MCF 10A (cell line): ENCODE measurements around the gene NUTF2. TPM values are rescaled to one million over a fixed set of nuclear protein-coding genes. Genes with fewer than 3 reads are reported as not detected.

ENCODE experiments used
- BruUV-seq: library from RNA; stranded (reverse); fragments of 400-500 nt; replicated peaks from 2 replicates; lab custom pipeline; 2021; lab: Mats Ljungman, UMichigan
- CTCF ChIA-PET: fragments of 300-600 bp; sonication (Branson Sonifier 250); formaldehyde crosslinking; extraction: SDS; loops from one replicate; lab custom pipeline; 2021; ENCODE audit warnings: antibody characterized with exemption, inconsistent platforms; lab: Yijun Ruan, JAX
- POLR2A ChIA-PET: fragments of 300-600, 350-650 bp; sonication (Branson Sonifier 250); formaldehyde crosslinking; extraction: SDS; loops from one replicate; lab custom pipeline; 2020; ENCODE audit warnings: antibody characterized with exemption, inconsistent platforms; lab: Yijun Ruan, JAX
- DNase-seq: peaks from one replicate; pipeline ENCODE4 v3.0.0-alpha.2; 2018; ENCODE audit not compliant: unreplicated experiment
- H3K27ac Mint-ChIP-seq: one replicate; pipeline ENCODE4 v1.8.0; 2022; ENCODE audit warnings: mild to moderate bottlenecking, low read depth, mixed read lengths; ENCODE audit not compliant: unreplicated experiment
- H3K27me3 Mint-ChIP-seq: one replicate; pipeline ENCODE4 v1.8.0; 2022; ENCODE audit warnings: mixed read lengths; ENCODE audit not compliant: insufficient read depth, unreplicated experiment
- H3K36me3 Mint-ChIP-seq: one replicate; pipeline ENCODE4 v1.8.0; 2022; ENCODE audit warnings: mild to moderate bottlenecking, moderate library complexity, mixed read lengths; ENCODE audit not compliant: insufficient read depth, unreplicated experiment
- H3K4me1 Mint-ChIP-seq: one replicate; pipeline ENCODE4 v1.8.0; 2022; ENCODE audit warnings: mixed read lengths; ENCODE audit not compliant: insufficient read depth, unreplicated experiment
- H3K4me3 Mint-ChIP-seq: one replicate; pipeline ENCODE4 v1.8.0; 2022; ENCODE audit warnings: mild to moderate bottlenecking, moderate library complexity, mixed read lengths; ENCODE audit not compliant: unreplicated experiment
- H3K9me3 Mint-ChIP-seq: one replicate; pipeline ENCODE4 v1.8.0; 2022; ENCODE audit warnings: mixed read lengths; ENCODE audit not compliant: unreplicated experiment
- intact Hi-C: fragments of 100-400 bp; cut with micrococcal nuclease; formaldehyde crosslinking; loops from 2 replicates; pipeline ENCODE4 v1.14.1; 2022
- total RNA-seq: library from RNA; stranded (reverse); gene quantifications from 2 replicates; pipeline ENCODE4 v1.2.3, GENCODE V29; 2022
- TF ChIP-seq, protein P1 (sequence below): fragments of 200-600 bp; IDR thresholded peaks from one replicate; pipeline ENCODE4 v1.8.0; 2022; ENCODE audit warnings: antibody characterized with exemption, mild to moderate bottlenecking; ENCODE audit not compliant: unreplicated experiment

NUTF2 gene
- total RNA-seq, 1 experiment from 2014 or later: 133 TPM

DNA sequence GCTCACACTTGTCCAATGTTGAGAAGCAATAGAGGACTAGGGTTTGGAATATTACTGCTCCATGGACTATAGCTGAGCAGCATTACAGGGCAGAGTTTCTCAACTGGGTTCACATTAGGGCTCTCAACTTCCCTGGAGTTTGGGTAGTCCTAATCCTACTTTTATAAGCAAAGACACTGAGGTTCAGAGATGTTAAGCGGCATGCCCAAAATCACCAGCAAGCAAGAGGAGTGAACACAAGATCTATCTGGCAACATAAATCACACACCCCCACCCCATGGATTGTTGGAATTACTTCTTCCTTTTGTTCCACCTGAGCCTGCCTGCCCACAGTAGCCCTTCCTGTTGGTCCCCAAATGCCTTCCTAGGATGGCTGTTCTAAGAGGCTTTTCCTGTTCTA lies 34.8 kb upstream of the NUTF2 start:
- H3K9me3 Mint-ChIP-seq: no peaks in the 10 kb centered on the region
- no peaks in the 10 kb centered on the region for H3K36me3 Mint-ChIP-seq
- POLR2A ChIA-PET: interaction anchor here (0.7 kb wide), 1 partner anchor 247 kb away, joined by 3 read pairs; no protein-coding TSS in a partner anchor
- no peak overlapping the region for H3K27ac Mint-ChIP-seq
- CTCF ChIA-PET: no interaction called here
- no peak overlapping the region for H3K4me3 Mint-ChIP-seq
- no peak for DNase-seq
- TF ChIP-seq, protein P1, sequence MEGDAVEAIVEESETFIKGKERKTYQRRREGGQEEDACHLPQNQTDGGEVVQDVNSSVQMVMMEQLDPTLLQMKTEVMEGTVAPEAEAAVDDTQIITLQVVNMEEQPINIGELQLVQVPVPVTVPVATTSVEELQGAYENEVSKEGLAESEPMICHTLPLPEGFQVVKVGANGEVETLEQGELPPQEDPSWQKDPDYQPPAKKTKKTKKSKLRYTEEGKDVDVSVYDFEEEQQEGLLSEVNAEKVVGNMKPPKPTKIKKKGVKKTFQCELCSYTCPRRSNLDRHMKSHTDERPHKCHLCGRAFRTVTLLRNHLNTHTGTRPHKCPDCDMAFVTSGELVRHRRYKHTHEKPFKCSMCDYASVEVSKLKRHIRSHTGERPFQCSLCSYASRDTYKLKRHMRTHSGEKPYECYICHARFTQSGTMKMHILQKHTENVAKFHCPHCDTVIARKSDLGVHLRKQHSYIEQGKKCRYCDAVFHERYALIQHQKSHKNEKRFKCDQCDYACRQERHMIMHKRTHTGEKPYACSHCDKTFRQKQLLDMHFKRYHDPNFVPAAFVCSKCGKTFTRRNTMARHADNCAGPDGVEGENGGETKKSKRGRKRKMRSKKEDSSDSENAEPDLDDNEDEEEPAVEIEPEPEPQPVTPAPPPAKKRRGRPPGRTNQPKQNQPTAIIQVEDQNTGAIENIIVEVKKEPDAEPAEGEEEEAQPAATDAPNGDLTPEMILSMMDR: no peak
- intact Hi-C loops: no loop called here
- no TSS peak for BruUV-seq
- no peaks in the 10 kb centered on the region for H3K27me3 Mint-ChIP-seq
- H3K4me1 Mint-ChIP-seq: no peaks in the 10 kb centered on the region

DNA sequence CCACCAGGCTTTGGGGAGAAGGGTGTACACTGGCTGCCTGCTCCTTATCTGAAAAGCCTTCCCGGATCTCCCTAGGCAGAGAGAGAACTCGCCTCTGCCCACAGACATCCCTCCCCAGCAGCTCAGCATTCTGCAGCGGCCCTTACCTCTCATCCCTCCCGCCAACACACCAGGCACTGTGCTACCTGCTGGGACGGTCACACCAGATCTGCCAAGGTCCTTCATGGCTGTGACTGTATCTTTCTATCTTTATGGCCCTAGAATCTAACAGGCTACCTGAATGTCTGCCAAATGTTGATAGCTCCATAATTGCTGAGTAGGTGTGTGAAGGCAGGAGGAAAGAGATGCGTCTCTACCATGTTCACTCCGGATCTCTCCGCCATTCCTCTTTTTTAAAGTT lies 32.2 kb upstream of the NUTF2 start:
- intact Hi-C loops: no loop called here
- Mint-ChIP-seq H3K4me3 (no peak overlapping the region), H3K9me3 (no peaks in the 10 kb centered on the region), H3K27ac (no peak overlapping the region), H3K36me3 (no peaks in the 10 kb centered on the region), H3K4me1 (no peaks in the 10 kb centered on the region), H3K27me3 (no peaks in the 10 kb centered on the region)
- ChIA-PET POLR2A (no interaction called here), CTCF (interaction anchor here (0.6 to 3.9 kb wide), 8 partner anchors 34 to 259 kb away, joined by 3 to 54 read pairs (median 4); no protein-coding TSS in a partner anchor)
- BruUV-seq: no TSS peak
- TF ChIP-seq, protein P1: no peak
- DNase-seq: no peak

DNA sequence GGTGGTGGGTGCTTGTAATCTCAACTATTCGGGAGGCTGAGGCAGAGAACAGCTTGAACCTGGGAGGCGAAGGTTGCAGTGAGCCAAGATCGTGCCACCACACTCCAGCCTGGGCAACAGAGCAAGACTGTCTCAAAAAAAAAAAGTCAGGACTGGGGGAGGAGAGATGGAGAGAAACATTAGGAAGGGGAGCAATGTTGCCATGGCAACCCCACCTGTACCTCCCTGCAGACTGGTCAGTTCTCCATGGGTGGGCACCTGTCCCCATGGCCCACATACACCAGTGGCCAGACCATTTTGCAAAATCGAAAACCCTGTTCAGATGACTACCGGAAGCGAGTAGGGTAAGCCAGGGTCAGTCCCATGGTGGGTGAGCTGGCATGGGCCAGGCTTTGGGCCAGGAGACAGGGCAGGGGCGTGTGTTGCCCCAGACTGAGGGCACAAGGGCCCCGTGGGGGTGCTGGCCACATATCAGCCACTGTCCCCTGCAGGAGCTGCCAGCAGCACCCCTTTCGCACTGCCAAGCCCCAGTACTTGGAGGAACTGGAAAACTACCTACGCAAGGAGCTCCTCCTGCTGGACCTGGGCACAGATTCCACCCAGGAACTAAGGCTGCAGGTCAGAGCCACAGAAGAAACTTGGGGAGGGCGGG lies 26.0 kb upstream of the NUTF2 start:
- DNase-seq: no peak
- Mint-ChIP-seq H3K36me3 (no peaks in the 10 kb centered on the region), H3K4me3 (no peak overlapping the region), H3K27me3 (no peaks in the 10 kb centered on the region), H3K9me3 (no peaks in the 10 kb centered on the region), H3K27ac (no peak overlapping the region), H3K4me1 (no peaks in the 10 kb centered on the region)
- BruUV-seq: no TSS peak
- intact Hi-C loops: no loop called here
- TF ChIP-seq, protein P1: no peak
- ChIA-PET POLR2A (no interaction called here), CTCF (interaction anchor here (0.5 to 1.3 kb wide), 5 partner anchors 46 to 300 kb away, joined by 3 to 4 read pairs (median 3); no protein-coding TSS in a partner anchor)

DNA sequence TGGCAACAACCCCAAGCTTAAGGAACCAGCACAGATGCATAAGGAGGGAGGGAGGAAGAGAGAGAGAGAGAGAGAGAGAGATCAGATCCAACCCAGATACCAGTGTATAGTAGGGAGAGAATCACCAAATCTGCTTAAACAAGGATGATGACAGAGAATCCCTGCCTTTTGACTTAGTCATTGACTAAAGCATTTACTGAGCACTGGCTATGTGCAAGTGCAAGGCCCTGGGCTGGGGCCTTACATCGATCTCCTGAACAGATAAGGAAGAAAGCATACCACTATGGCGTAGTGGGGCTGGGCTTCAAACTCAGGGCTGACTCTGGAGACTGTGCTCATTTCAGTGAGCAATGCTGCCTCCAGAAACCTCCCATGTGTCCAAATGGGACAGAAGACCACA lies 24.2 kb upstream of the NUTF2 start:
- H3K4me1 Mint-ChIP-seq: no peaks in the 10 kb centered on the region
- CTCF ChIA-PET: interaction anchor here (0.6 kb wide), 1 partner anchor 54 kb away, joined by 4 read pairs; no protein-coding TSS in a partner anchor

More for the DNA sequence above, 24.2 kb upstream of the NUTF2 start:
- DNase-seq: no peak
- Mint-ChIP-seq H3K27ac (no peak overlapping the region), H3K27me3 (no peaks in the 10 kb centered on the region), H3K4me3 (no peak overlapping the region), H3K36me3 (no peaks in the 10 kb centered on the region), H3K9me3 (no peaks in the 10 kb centered on the region)
- POLR2A ChIA-PET: interaction anchor here (0.7 kb wide), 1 partner anchor 96 kb away, joined by 4 read pairs; no protein-coding TSS in a partner anchor
- TF ChIP-seq, protein P1: no peak
- intact Hi-C loops: no loop called here
- BruUV-seq: no TSS peak
